HG03558 (cell line): ENCODE results near the gene TAB3.
A peak's percentile ranks its signal among the peaks of the same experiment; 100 is the strongest.
"Not testable (repeated sequence)": the region's sequence is repeated elsewhere in the genome, so short reads cannot be mapped to it uniquely, and the experiment has no call there.

Source experiments
- ATAC-seq: cut with Tn5 transposase; IDR thresholded peaks from one replicate; pipeline ENCODE4 v1.9.1; 2021; ENCODE audit warnings: moderate number of reproducible peaks; ENCODE audit not compliant: unreplicated experiment; ENCODE audit errors: extremely low read depth

The TAB3 gene

GRCh38 chrX:30822068-30822681 lies 66.9 kb downstream of the TAB3 start:
- peak; percentile 45 for ATAC-seq

- no peak for ATAC-seq
These were observed 67.9 kb downstream of the TAB3 start for GRCh38 chrX:30821116-30821515.

- no peak for ATAC-seq
These were observed 70.0 kb downstream of the TAB3 start for GRCh38 chrX:30819080-30819479.

GRCh38 chrX:30816079-30816478 lies 73.0 kb downstream of the TAB3 start:
- ATAC-seq: no peak

GRCh38 chrX:30814978-30815377 lies 74.1 kb downstream of the TAB3 start:
- peak; percentile 32 for ATAC-seq

- peak; percentile 94 for ATAC-seq
These were observed 76.7 kb downstream of the TAB3 start for GRCh38 chrX:30812326-30812725.

- no peak for ATAC-seq
These were observed 82.8 kb downstream of the TAB3 start for GRCh38 chrX:30806187-30806728.

- ATAC-seq: no peak
These were observed 84.6 kb downstream of the TAB3 start for GRCh38 chrX:30804462-30804861.

- no peak for ATAC-seq
These were observed 88.2 kb downstream of the TAB3 start for GRCh38 chrX:30800901-30801300.

- ATAC-seq: no peak
These were observed 89.7 kb downstream of the TAB3 start for GRCh38 chrX:30799327-30799726.

GRCh38 chrX:30798810-30799209 lies 90.2 kb downstream of the TAB3 start:
- no peak for ATAC-seq

GRCh38 chrX:30797301-30797700 lies 91.8 kb downstream of the TAB3 start:
- not testable (repeated sequence) for ATAC-seq

GRCh38 chrX:30795981-30796958 lies 92.8 kb downstream of the TAB3 start:
- no peak for ATAC-seq

- ATAC-seq: no peak
These were observed 94.6 kb downstream of the TAB3 start for GRCh38 chrX:30794497-30794896.

GRCh38 chrX:30793767-30794103 lies 95.3 kb downstream of the TAB3 start:
- ATAC-seq: no peak

GRCh38 chrX:30793075-30793766 lies 95.8 kb downstream of the TAB3 start:
- ATAC-seq: no peak

- no peak for ATAC-seq
These were observed 97.5 kb downstream of the TAB3 start for GRCh38 chrX:30791296-30792278.

- ATAC-seq: no peak
These were observed 102.0 kb downstream of the TAB3 start for GRCh38 chrX:30787012-30787411.

GRCh38 chrX:30786374-30786773 lies 102.7 kb downstream of the TAB3 start:
- ATAC-seq: no peak
